AG08395 (cell line): ENCODE results near the gene KCND2.
"Not testable (repeated sequence)": the region's sequence is repeated elsewhere in the genome, so short reads cannot be mapped to it uniquely, and the experiment has no call there.

ENCODE experiments used
- DNase-seq: peaks from one replicate; pipeline ENCODE4 v3.0.0; 2012; ENCODE audit warnings: mixed read lengths, low spot score

KCND2 gene

GRCh38 chr7:120272701-120273475, at the start of gene KCND2:
TSS of gene KCND2 (plus strand) at chr7:120273175.
- DNase-seq = no peak

- peak; percentile 2 for DNase-seq
Observed at GRCh38 chr7:120226188-120226587, 46.8 kb upstream of the KCND2 start.

- DNase-seq = no peak
Observed at GRCh38 chr7:120227255-120227654, 45.7 kb upstream of the KCND2 start.

GRCh38 chr7:120229084-120229483, 43.9 kb upstream of the KCND2 start:
- DNase-seq = no peak

GRCh38 chr7:120233338-120233737, 39.6 kb upstream of the KCND2 start:
- no peak for DNase-seq

GRCh38 chr7:120240350-120240749, 32.6 kb upstream of the KCND2 start:
- DNase-seq = not testable (repeated sequence)

GRCh38 chr7:120241973-120242372, 31.0 kb upstream of the KCND2 start:
- no peak for DNase-seq

- DNase-seq = no peak
Observed at GRCh38 chr7:120254845-120255244, 18.1 kb upstream of the KCND2 start.

- no peak for DNase-seq
Observed at GRCh38 chr7:120256344-120257070, 16.5 kb upstream of the KCND2 start.

- no peak for DNase-seq
Observed at GRCh38 chr7:120259386-120259785, 13.6 kb upstream of the KCND2 start.

GRCh38 chr7:120260111-120260510, 12.9 kb upstream of the KCND2 start:
- DNase-seq = no peak

GRCh38 chr7:120272261-120272660, 714 bp upstream of the KCND2 start:
- DNase-seq = peak; percentile 51

GRCh38 chr7:120273476-120273975, 551 bp downstream of the KCND2 start:
- no peak for DNase-seq

- no peak for DNase-seq
Observed at GRCh38 chr7:120274482-120274881, 1.5 kb downstream of the KCND2 start.

GRCh38 chr7:120274899-120275298, 1.9 kb downstream of the KCND2 start:
- no peak for DNase-seq

GRCh38 chr7:120276720-120277119, 3.7 kb downstream of the KCND2 start:
- no peak for DNase-seq

GRCh38 chr7:120278773-120279172, 5.8 kb downstream of the KCND2 start:
- DNase-seq = no peak

- no peak for DNase-seq
Observed at GRCh38 chr7:120280743-120281142, 7.8 kb downstream of the KCND2 start.

- no peak for DNase-seq
Observed at GRCh38 chr7:120293027-120293426, 20.1 kb downstream of the KCND2 start.

GRCh38 chr7:120302190-120302589, 29.2 kb downstream of the KCND2 start:
- no peak for DNase-seq

- no peak for DNase-seq
Observed at GRCh38 chr7:120303105-120303504, 30.1 kb downstream of the KCND2 start.

GRCh38 chr7:120304674-120305073, 31.7 kb downstream of the KCND2 start:
- DNase-seq = no peak

GRCh38 chr7:120307991-120308545, 35.1 kb downstream of the KCND2 start:
- DNase-seq = no peak
